ENCODE measurements around the gene TP53TG5.

DNA sequence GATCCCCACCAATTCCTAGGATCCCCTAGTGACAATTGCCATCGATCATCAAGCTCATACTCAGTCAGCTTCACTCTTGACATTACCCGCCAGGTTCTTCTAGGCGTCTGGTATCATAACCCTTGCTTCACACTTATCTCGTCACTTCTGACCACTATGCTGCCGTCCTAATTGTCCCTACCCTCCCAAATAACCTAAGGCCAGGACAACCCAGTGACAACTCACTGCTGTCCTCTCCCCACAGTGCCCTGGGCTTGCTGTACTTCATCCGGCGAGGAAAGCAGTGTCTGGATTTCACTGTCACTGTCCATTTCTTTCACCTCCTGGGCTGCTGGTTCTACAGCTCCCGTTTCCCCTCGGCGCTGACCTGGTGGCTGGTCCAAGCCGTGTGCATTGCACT is 11.5 kb downstream of the TP53TG5 start:
- TF ChIP-seq, protein P1, sequence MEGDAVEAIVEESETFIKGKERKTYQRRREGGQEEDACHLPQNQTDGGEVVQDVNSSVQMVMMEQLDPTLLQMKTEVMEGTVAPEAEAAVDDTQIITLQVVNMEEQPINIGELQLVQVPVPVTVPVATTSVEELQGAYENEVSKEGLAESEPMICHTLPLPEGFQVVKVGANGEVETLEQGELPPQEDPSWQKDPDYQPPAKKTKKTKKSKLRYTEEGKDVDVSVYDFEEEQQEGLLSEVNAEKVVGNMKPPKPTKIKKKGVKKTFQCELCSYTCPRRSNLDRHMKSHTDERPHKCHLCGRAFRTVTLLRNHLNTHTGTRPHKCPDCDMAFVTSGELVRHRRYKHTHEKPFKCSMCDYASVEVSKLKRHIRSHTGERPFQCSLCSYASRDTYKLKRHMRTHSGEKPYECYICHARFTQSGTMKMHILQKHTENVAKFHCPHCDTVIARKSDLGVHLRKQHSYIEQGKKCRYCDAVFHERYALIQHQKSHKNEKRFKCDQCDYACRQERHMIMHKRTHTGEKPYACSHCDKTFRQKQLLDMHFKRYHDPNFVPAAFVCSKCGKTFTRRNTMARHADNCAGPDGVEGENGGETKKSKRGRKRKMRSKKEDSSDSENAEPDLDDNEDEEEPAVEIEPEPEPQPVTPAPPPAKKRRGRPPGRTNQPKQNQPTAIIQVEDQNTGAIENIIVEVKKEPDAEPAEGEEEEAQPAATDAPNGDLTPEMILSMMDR (IDR thresholded peaks at IDR 0.05), result no peak
- no peak for TF ChIP-seq FOXK1 (CRISPR knock-in tag; IDR thresholded peaks at IDR 0.05)
- TF ChIP-seq ETV6 (CRISPR knock-in tag; IDR thresholded peaks at IDR 0.05), result no peak
- no peak for TF ChIP-seq ESRRA (CRISPR knock-in tag; IDR thresholded peaks at IDR 0.05; ENCODE audit: borderline replicate concordance)
- no peak for TF ChIP-seq SMAD3 (CRISPR knock-in tag; IDR thresholded peaks at IDR 0.05; ENCODE audit: borderline replicate concordance)
- TF ChIP-seq JUN (CRISPR knock-in tag; IDR thresholded peaks at IDR 0.05), result no peak
- TF ChIP-seq KAT7 (CRISPR knock-in tag; IDR thresholded peaks at IDR 0.05; ENCODE audit: borderline replicate concordance), result no peak
- no peak for TF ChIP-seq TEAD4 (CRISPR knock-in tag; IDR thresholded peaks at IDR 0.05)
- TF ChIP-seq, protein P2, sequence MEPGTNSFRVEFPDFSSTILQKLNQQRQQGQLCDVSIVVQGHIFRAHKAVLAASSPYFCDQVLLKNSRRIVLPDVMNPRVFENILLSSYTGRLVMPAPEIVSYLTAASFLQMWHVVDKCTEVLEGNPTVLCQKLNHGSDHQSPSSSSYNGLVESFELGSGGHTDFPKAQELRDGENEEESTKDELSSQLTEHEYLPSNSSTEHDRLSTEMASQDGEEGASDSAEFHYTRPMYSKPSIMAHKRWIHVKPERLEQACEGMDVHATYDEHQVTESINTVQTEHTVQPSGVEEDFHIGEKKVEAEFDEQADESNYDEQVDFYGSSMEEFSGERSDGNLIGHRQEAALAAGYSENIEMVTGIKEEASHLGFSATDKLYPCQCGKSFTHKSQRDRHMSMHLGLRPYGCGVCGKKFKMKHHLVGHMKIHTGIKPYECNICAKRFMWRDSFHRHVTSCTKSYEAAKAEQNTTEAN (CRISPR knock-in tag; IDR thresholded peaks at IDR 0.05), result no peak
